Activated gamma-delta T cell treated with Interleukin-2 at 50 U/mL for 16 hours (primary cell): Measurements from ENCODE around the gene CTDP1.

Experiments used
- DNase-seq: peaks from one replicate; pipeline ENCODE4 v3.0.0-alpha.2; 2020

Gene CTDP1, protein sequence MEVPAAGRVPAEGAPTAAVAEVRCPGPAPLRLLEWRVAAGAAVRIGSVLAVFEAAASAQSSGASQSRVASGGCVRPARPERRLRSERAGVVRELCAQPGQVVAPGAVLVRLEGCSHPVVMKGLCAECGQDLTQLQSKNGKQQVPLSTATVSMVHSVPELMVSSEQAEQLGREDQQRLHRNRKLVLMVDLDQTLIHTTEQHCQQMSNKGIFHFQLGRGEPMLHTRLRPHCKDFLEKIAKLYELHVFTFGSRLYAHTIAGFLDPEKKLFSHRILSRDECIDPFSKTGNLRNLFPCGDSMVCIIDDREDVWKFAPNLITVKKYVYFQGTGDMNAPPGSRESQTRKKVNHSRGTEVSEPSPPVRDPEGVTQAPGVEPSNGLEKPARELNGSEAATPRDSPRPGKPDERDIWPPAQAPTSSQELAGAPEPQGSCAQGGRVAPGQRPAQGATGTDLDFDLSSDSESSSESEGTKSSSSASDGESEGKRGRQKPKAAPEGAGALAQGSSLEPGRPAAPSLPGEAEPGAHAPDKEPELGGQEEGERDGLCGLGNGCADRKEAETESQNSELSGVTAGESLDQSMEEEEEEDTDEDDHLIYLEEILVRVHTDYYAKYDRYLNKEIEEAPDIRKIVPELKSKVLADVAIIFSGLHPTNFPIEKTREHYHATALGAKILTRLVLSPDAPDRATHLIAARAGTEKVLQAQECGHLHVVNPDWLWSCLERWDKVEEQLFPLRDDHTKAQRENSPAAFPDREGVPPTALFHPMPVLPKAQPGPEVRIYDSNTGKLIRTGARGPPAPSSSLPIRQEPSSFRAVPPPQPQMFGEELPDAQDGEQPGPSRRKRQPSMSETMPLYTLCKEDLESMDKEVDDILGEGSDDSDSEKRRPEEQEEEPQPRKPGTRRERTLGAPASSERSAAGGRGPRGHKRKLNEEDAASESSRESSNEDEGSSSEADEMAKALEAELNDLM

DNA sequence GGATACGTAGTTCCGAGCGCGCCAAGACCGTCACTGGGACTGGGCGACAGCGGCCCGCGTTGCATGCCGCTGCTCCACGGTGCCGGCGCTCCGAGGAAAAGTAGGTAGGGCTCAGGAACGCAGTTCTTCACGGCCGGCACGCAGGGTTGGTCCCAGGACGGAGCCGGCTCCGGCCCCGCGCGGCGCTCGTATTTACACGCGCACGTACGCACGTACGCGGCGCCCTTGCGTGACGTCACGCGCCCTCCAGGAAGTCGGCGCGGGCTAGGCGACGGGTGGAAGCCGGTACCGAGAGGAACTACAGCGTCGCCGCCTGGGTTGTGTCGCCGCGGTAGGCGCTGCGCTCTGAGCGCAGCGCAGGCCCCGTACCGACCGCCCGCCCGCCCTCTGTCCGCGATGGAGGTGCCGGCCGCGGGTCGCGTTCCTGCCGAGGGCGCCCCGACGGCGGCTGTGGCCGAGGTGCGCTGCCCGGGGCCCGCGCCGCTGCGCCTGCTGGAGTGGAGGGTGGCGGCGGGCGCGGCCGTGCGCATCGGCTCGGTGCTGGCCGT lies at the start of gene CTDP1:
TSS of gene CTDP1 (plus strand) at position 252 of the 548 bp plus-strand sequence. CDS start at position 397, 145 bp downstream.
- peak; percentile 82 for DNase-seq

- DNase-seq = no peak
These were observed 49.1 kb upstream of the CTDP1 start for GRCh38 chr18:79630281-79631095.

GRCh38 chr18:79631096-79631507 lies 48.5 kb upstream of the CTDP1 start:
- DNase-seq = no peak

- DNase-seq = no peak
These were observed 47.7 kb upstream of the CTDP1 start for GRCh38 chr18:79631761-79632446.

GRCh38 chr18:79632765-79633164 lies 46.8 kb upstream of the CTDP1 start:
- no peak for DNase-seq

DNA sequence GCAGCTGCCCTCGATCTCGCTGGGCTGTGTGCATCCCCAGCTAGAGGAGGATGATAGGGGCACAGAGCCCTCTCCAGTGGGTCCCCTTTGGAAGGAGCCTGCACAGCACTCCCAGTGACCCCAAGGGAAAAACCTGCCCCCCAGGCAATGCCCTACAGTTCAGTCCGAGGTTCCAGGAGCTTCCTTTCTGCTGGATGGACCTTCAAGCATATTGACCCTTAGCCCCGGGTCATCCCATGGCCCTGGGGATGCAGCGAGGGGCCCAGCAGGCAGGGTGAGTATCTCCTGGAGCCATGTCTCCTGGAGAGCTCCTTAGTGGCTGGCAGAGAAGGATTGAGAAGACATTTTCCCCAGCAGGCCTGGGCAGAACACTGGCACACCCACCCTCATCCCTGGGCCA lies 45.4 kb upstream of the CTDP1 start:
- no peak for DNase-seq

DNA sequence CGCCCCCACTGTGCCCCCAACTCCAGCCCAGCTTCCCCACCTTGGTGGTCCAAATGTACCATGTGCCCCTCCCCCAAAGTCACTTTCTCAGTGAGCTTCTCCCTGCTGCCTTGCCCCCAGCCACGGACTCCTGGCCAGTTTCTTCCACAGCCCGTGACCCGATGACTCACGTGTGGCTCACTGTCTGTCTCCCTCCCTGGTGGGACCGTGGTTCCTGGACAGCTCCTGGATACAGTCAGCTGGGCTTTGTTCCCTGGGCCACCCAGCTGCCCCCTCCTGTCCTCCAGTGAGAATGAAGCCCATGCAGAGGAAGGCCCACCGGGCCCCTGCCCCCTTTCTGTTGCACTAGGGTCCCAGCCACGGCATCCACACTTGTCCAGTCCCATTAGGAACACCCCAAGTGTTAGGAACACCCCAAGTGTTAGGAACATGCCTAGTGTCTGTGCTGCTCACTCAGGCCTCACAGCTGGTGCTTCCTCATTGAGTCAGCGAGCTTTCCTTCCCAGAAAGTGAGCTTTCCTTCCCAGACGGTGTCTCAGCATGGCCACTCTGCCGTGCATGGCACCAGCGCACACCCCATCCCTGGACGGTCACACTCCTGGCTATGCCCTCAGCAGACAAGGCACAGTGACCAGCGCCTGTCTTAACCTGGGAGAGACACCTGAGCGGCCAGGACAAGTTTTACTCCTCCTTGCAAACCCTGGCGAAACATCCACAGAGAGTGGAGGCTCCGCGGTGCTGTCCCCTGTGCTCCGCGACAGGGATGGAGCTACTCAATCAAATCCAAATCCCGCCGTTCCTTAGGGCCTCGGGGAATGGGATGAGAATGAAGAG lies 44.8 kb upstream of the CTDP1 start:
- no peak for DNase-seq

GRCh38 chr18:79635427-79635726 lies 44.2 kb upstream of the CTDP1 start:
- DNase-seq = no peak

DNA sequence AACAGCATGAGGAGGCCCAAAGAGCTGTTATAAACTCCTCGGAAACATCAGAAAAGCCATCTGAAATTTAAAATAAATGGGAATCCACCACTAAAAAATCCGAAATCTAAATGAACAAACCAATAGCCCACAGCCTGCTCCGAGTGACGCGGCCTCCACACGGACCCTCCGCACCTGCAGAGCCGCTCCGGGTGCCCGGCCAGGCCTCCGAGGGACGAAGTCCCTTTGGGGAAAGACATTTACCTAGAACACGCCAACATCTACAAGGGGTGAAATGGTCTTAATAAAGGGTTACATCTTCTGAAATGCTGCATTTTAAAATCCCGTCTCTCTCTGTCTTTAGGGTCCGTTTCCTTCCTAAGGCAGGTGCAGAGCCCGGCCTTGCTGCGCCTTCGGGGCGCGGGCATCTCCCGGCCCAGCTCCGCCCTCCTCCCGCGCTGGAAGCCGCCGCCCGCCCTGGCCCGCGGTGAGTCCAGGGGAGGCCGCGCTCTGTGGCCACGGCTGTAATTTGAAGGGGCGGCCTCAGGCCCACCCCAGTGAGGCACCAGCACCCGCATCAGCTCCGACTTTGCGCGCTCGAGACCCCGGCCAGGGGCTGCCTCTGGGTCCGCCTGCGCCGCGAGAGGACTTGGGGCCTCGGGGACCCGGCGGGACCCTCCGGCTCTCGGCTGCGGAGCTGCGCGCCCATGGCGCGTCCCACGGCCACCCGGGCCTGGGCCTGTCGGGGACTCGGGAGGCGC lies 42.3 kb upstream of the CTDP1 start:
- no peak for DNase-seq

DNA sequence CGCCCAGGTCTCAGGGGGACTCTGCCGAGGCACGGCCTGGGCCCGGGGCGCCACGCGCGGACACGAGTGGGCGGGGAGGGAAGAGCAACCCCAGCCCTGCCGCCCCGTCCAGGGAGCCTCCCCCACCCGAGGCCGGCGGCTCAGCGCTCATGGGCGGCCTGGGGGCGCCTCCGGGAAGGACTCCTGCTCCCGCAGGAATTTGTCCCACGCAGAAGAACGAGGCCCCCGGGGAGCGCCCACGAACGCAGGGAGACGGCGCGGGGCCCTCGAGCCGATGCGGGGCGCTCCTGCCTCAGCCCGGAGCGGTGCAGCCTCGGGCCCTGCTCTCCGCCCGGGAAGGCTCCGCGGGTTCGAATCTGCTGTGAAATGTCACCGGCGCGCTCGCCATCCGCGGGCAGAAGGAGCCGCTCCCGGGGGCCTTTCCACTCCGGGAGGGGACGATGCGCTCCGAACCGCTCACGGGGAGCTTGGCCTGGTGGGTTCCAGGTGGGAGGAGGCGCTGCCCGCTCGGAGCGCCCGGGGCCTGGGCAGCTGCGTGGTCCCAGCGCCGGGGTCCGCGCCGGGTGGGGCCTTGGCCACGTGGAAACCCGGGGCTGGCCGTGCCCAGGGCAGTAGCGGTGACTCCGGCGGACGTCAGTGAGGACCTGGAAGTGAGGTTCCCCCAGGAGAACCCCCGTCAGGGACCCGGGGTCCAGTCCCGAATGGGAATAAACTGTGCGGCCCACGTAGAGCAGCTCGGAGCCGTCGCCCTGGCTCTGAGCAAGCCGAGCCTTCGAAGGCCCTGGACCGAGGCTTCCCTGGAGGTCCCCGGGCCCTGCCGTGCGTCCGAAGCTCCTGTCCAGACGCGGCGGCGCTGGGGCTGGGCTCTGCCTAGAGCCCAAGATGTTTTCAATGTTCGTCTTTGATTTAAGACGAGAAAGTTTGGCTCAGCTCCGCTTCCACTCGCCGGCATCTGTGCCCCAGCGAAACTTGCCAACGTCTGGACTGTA lies 41.4 kb upstream of the CTDP1 start:
- DNase-seq = no peak

GRCh38 chr18:79639072-79639829 lies 40.4 kb upstream of the CTDP1 start:
- no peak for DNase-seq

GRCh38 chr18:79640064-79640672 lies 39.4 kb upstream of the CTDP1 start:
- DNase-seq = no peak

DNA sequence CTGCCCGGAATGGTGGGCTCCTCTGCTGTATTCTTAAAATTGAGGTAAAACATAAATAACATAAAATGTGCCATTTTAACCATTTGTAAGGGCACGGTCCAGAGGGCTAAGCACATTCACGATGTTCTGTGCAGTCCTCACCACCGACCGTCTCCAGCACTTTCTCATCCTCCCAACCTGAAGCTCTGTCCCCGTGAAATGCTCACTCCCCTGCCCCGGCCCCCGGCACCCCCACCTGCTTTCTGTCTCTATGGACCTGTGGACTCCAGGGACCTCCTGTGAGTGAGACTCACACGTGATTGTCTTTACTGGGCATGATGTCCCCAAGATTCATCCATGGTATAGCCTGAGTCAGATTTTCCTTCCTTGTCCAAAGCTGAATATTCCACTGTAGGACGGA lies 38.7 kb upstream of the CTDP1 start:
- DNase-seq = no peak

- DNase-seq = no peak
These were observed 37.7 kb upstream of the CTDP1 start for GRCh38 chr18:79641722-79642497.

DNA sequence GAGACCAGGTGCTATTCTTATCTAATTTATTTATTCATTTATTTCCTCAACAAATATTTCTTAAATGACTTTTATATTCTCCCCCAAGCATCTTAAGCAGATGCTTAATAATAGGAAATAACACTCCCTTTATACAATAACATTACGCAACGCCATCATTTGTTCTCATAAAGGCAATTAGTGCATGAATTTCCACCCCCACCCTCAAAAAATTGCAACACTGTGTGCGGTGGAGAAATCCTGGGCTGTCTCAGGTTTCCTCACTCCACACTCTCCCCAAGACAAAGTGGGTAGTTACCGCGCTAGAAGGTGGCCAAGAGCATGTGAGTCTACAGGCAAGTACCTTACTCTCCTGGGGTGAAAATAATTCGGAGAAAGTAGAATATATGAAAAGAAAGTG lies 37.0 kb upstream of the CTDP1 start:
- no peak for DNase-seq

GRCh38 chr18:79643054-79643984 lies 36.3 kb upstream of the CTDP1 start:
- DNase-seq = peak; percentile 24
